WTC11 (cell line): ENCODE results near the gene ZFYVE26. TPM values are rescaled to one million over a fixed set of nuclear protein-coding genes. Genes with fewer than 3 reads are reported as not detected.

ENCODE experiments used
- ATAC-seq: fragments of 200-7000 bp; cut with Tn5 transposase; 2 replicates; pipeline ENCODE4 v1.10.0; 2021; ENCODE audit warnings: mild to moderate bottlenecking, moderate library complexity
- CTCF ChIA-PET: fragments of 300-600 bp; sonication (Branson Sonifier 250); formaldehyde crosslinking; loops from one replicate; lab custom pipeline; 2021; ENCODE audit warnings: antibody characterized with exemption; lab: Charles Lee
- POLR2A ChIA-PET: fragments of 350-600 bp; sonication (Branson Sonifier 250); formaldehyde crosslinking; loops from one replicate; lab custom pipeline; 2021; ENCODE audit warnings: antibody characterized with exemption; lab: Charles Lee
- DNase-seq: peaks from one replicate; pipeline ENCODE4 v3.0.0; 2021; ENCODE audit warnings: low spot score
- H3K27ac Mint-ChIP-seq: 2 replicates; pipeline ENCODE4 v1.8.0; 2021; ENCODE audit warnings: mixed read lengths
- H3K27me3 Mint-ChIP-seq: 2 replicates; pipeline ENCODE4 v1.8.0; 2021; ENCODE audit warnings: low read depth, mild to moderate bottlenecking, moderate library complexity, mixed read lengths
- H3K36me3 Mint-ChIP-seq: 2 replicates; pipeline ENCODE4 v1.8.0; 2021; ENCODE audit warnings: mixed read lengths
- H3K4me1 Mint-ChIP-seq: 2 replicates; pipeline ENCODE4 v1.8.0; 2022; ENCODE audit warnings: mixed read lengths
- H3K4me3 Mint-ChIP-seq: 2 replicates; pipeline ENCODE4 v1.8.0; 2021; ENCODE audit warnings: mild to moderate bottlenecking, moderate library complexity, mixed read lengths
- H3K9me3 Mint-ChIP-seq: 2 replicates; pipeline ENCODE4 v1.8.0; 2021; ENCODE audit warnings: mixed read lengths
- CBFB ChIP-seq: sonication (generic); formaldehyde crosslinking; IDR thresholded peaks from 2 replicates; pipeline ENCODE4 v1.8.1; 2022; ENCODE audit warnings: mild to moderate bottlenecking, low read depth, missing genetic modification reagents
- FOXJ3 ChIP-seq: sonication (generic); formaldehyde crosslinking; IDR thresholded peaks from 2 replicates; pipeline ENCODE4 v1.9.0; 2021; ENCODE audit warnings: missing genetic modification reagents, mild to moderate bottlenecking, borderline replicate concordance
- IRF2 ChIP-seq: sonication (generic); formaldehyde crosslinking; IDR thresholded peaks from 2 replicates; pipeline ENCODE4 v1.8.0; 2022; ENCODE audit warnings: low read depth, missing genetic modification reagents, borderline replicate concordance
- MXD4 ChIP-seq: fragments of 250-450 bp; sonication (Bioruptor Pico); IDR thresholded peaks from 2 replicates; pipeline ENCODE4 v1.8.0; 2021; ENCODE audit warnings: mild to moderate bottlenecking, moderate library complexity, borderline replicate concordance
- RORB ChIP-seq: fragments of 250-450 bp; sonication (Bioruptor Pico); IDR thresholded peaks from 2 replicates; pipeline ENCODE4 v1.9.0; 2021; ENCODE audit warnings: mild to moderate bottlenecking
- ZNF263 ChIP-seq: sonication (generic); formaldehyde crosslinking; IDR thresholded peaks from 2 replicates; pipeline ENCODE4 v1.8.1; 2022; ENCODE audit warnings: low read depth, mild to moderate bottlenecking, moderate library complexity, missing genetic modification reagents
- total RNA-seq: library from RNA; stranded (reverse); gene quantifications from 3 replicates; pipeline ENCODE4 v1.2.3, GENCODE V29; 2021
- TF ChIP-seq, protein P1 (sequence below): sonication (generic); formaldehyde crosslinking; IDR thresholded peaks from 2 replicates; pipeline ENCODE4 v1.8.1; 2022; ENCODE audit warnings: missing genetic modification reagents, borderline replicate concordance
- TF ChIP-seq, protein P2 (sequence below): fragments of 250-450 bp; sonication (Bioruptor Pico); IDR thresholded peaks from 2 replicates; pipeline ENCODE4 v1.8.0; 2021; ENCODE audit warnings: mild to moderate bottlenecking
- TF ChIP-seq, protein P3 (sequence below): sonication (generic); formaldehyde crosslinking; IDR thresholded peaks from 2 replicates; pipeline ENCODE4 v1.8.1; 2023; ENCODE audit warnings: mild to moderate bottlenecking, missing genetic modification reagents, moderate library complexity
- TF ChIP-seq, protein P4 (sequence below): sonication (generic); formaldehyde crosslinking; IDR thresholded peaks from 2 replicates; pipeline ENCODE4 v1.8.0; 2022; ENCODE audit warnings: missing genetic modification reagents
- TF ChIP-seq, protein P5 (sequence below): sonication (generic); formaldehyde crosslinking; IDR thresholded peaks from 2 replicates; pipeline ENCODE4 v1.8.0; 2022; ENCODE audit warnings: mild to moderate bottlenecking, missing genetic modification reagents
- TF ChIP-seq, protein P6 (sequence below): sonication (generic); formaldehyde crosslinking; conservative IDR thresholded peaks from 2 replicates; pipeline ENCODE4 v1.8.1; 2022; ENCODE audit warnings: mild to moderate bottlenecking, missing genetic modification reagents
- TF ChIP-seq, protein P7 (sequence below): fragments of 250-450 bp; sonication (Bioruptor Pico); IDR thresholded peaks from 2 replicates; pipeline ENCODE4 v1.9.0; 2021; ENCODE audit warnings: moderate library complexity, mild to moderate bottlenecking, inconsistent platforms, borderline replicate concordance
- TF ChIP-seq, protein P8 (sequence below): sonication (generic); formaldehyde crosslinking; IDR thresholded peaks from 2 replicates; pipeline ENCODE4 v1.8.1; 2022; ENCODE audit warnings: mild to moderate bottlenecking, missing genetic modification reagents, moderate library complexity, borderline replicate concordance

ZFYVE26 gene
- total RNA-seq, 1 experiment from 2014 or later = 25.8 TPM

DNA sequence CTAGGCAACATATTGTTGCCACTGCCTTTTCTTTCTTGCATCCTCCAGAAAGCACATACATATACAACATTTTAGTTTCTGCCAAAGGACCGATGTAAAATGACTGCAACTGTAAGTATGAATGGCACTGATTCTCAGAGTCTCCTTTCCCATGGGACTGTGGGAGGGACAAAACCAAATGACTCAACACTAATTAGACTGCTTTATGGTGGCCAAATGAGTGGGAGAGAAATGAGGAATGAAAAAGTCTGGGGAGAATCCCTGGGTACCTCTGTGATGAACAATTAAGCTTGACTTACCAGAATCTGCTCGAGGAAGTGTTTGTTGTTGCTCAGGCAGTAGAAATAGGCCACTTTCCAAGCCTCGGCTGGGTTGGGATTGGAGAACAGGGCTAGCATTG lies 10.1 kb downstream of the ZFYVE26 start (continued):
- TF ChIP-seq, protein P1, sequence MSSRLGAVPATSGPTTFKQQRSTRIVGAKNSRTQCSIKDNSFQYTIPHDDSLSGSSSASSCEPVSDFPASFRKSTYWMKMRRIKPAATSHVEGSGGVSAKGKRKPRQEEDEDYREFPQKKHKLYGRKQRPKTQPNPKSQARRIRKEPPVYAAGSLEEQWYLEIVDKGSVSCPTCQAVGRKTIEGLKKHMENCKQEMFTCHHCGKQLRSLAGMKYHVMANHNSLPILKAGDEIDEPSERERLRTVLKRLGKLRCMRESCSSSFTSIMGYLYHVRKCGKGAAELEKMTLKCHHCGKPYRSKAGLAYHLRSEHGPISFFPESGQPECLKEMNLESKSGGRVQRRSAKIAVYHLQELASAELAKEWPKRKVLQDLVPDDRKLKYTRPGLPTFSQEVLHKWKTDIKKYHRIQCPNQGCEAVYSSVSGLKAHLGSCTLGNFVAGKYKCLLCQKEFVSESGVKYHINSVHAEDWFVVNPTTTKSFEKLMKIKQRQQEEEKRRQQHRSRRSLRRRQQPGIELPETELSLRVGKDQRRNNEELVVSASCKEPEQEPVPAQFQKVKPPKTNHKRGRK (CRISPR knock-in tag) = no peak
- TF ChIP-seq, protein P2, sequence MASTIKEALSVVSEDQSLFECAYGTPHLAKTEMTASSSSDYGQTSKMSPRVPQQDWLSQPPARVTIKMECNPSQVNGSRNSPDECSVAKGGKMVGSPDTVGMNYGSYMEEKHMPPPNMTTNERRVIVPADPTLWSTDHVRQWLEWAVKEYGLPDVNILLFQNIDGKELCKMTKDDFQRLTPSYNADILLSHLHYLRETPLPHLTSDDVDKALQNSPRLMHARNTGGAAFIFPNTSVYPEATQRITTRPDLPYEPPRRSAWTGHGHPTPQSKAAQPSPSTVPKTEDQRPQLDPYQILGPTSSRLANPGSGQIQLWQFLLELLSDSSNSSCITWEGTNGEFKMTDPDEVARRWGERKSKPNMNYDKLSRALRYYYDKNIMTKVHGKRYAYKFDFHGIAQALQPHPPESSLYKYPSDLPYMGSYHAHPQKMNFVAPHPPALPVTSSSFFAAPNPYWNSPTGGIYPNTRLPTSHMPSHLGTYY (CRISPR knock-in tag) = no peak
- TF ChIP-seq, all 79 proteins: peak for 0

DNA sequence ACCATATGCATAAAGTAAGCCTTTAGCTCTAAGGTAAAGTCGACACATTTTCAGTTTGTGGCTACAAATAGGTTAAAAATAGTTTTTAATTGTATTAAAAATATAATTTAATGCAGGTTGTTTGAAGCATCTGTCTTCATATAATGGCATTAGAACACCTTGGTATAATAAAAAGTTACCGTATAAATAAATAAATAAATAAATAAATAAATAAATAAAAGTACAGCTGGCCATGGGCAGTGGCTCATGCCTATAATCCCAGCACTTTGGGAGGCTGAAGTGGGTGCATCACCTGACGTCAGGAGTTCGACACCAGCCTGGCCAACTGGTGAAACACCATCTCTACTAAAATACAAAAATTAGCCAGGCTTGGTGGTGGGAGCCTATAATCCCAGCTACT lies 15.6 kb downstream of the ZFYVE26 start:
- no peak for ATAC-seq
- POLR2A ChIA-PET = no interaction called here
- TF ChIP-seq IRF2 (CRISPR knock-in tag) = no peak
- no peak for TF ChIP-seq FOXJ3 (CRISPR knock-in tag)
- TF ChIP-seq, protein P3, sequence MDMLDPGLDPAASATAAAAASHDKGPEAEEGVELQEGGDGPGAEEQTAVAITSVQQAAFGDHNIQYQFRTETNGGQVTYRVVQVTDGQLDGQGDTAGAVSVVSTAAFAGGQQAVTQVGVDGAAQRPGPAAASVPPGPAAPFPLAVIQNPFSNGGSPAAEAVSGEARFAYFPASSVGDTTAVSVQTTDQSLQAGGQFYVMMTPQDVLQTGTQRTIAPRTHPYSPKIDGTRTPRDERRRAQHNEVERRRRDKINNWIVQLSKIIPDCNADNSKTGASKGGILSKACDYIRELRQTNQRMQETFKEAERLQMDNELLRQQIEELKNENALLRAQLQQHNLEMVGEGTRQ = no peak
- no peak for TF ChIP-seq RORB (CRISPR knock-in tag)
- no peak for TF ChIP-seq CBFB (CRISPR knock-in tag)
- TF ChIP-seq, protein P4, sequence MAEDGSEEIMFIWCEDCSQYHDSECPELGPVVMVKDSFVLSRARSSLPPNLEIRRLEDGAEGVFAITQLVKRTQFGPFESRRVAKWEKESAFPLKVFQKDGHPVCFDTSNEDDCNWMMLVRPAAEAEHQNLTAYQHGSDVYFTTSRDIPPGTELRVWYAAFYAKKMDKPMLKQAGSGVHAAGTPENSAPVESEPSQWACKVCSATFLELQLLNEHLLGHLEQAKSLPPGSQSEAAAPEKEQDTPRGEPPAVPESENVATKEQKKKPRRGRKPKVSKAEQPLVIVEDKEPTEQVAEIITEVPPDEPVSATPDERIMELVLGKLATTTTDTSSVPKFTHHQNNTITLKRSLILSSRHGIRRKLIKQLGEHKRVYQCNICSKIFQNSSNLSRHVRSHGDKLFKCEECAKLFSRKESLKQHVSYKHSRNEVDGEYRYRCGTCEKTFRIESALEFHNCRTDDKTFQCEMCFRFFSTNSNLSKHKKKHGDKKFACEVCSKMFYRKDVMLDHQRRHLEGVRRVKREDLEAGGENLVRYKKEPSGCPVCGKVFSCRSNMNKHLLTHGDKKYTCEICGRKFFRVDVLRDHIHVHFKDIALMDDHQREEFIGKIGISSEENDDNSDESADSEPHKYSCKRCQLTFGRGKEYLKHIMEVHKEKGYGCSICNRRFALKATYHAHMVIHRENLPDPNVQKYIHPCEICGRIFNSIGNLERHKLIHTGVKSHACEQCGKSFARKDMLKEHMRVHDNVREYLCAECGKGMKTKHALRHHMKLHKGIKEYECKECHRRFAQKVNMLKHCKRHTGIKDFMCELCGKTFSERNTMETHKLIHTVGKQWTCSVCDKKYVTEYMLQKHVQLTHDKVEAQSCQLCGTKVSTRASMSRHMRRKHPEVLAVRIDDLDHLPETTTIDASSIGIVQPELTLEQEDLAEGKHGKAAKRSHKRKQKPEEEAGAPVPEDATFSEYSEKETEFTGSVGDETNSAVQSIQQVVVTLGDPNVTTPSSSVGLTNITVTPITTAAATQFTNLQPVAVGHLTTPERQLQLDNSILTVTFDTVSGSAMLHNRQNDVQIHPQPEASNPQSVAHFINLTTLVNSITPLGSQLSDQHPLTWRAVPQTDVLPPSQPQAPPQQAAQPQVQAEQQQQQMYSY (CRISPR knock-in tag) = no peak
- TF ChIP-seq, protein P5, sequence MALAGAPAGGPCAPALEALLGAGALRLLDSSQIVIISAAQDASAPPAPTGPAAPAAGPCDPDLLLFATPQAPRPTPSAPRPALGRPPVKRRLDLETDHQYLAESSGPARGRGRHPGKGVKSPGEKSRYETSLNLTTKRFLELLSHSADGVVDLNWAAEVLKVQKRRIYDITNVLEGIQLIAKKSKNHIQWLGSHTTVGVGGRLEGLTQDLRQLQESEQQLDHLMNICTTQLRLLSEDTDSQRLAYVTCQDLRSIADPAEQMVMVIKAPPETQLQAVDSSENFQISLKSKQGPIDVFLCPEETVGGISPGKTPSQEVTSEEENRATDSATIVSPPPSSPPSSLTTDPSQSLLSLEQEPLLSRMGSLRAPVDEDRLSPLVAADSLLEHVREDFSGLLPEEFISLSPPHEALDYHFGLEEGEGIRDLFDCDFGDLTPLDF (CRISPR knock-in tag) = no peak
- TF ChIP-seq ZNF263 (CRISPR knock-in tag) = no peak
- TF ChIP-seq, protein P6, sequence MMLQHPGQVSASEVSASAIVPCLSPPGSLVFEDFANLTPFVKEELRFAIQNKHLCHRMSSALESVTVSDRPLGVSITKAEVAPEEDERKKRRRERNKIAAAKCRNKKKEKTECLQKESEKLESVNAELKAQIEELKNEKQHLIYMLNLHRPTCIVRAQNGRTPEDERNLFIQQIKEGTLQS = no peak
- no peak for TF ChIP-seq MXD4 (CRISPR knock-in tag)
- TF ChIP-seq, protein P7, sequence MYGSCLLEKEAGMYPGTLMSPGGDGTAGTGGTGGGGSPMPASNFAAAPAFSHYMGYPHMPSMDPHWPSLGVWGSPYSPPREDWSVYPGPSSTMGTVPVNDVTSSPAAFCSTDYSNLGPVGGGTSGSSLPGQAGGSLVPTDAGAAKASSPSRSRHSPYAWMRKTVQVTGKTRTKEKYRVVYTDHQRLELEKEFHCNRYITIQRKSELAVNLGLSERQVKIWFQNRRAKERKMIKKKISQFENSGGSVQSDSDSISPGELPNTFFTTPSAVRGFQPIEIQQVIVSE (CRISPR knock-in tag) = no peak
- TF ChIP-seq, protein P8, sequence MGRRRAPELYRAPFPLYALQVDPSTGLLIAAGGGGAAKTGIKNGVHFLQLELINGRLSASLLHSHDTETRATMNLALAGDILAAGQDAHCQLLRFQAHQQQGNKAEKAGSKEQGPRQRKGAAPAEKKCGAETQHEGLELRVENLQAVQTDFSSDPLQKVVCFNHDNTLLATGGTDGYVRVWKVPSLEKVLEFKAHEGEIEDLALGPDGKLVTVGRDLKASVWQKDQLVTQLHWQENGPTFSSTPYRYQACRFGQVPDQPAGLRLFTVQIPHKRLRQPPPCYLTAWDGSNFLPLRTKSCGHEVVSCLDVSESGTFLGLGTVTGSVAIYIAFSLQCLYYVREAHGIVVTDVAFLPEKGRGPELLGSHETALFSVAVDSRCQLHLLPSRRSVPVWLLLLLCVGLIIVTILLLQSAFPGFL (CRISPR knock-in tag) = no peak
- TF ChIP-seq, all 79 proteins: peak for 0
- Mint-ChIP-seq H3K27me3 (no peaks in the 10 kb centered on the region), H3K4me3 (no peak overlapping the region), H3K27ac (no peak overlapping the region), H3K9me3 (no peaks in the 10 kb centered on the region), H3K36me3 (peaks cover 48% of the 10 kb centered on the region), H3K4me1 (no peaks in the 10 kb centered on the region)
- no peak for DNase-seq
- CTCF ChIA-PET = no interaction called here
